Mononuclear cell (primary cell): ENCODE results near the gene ITPR1. TPM values are rescaled to one million over a fixed set of nuclear protein-coding genes. Genes with fewer than 3 reads are reported as not detected.

Experiments used
- H3K27me3 ChIP-seq: 2 replicates; pipeline ENCODE4 v1.6.0; 2011; ENCODE audit warnings: low read length, control low read depth; ENCODE audit not compliant: insufficient read depth
- H3K4me1 ChIP-seq: 2 replicates; pipeline ENCODE4 v1.5.1; 2011; ENCODE audit warnings: mild to moderate bottlenecking, low read length, control low read depth; ENCODE audit not compliant: insufficient read depth
- H3K4me3 ChIP-seq: 2 replicates; pipeline ENCODE4 v1.5.1; 2011; ENCODE audit warnings: mild to moderate bottlenecking, low read length, moderate library complexity
- H3K9me3 ChIP-seq: 2 replicates; pipeline ENCODE4 v1.5.1; 2011; ENCODE audit warnings: low read depth, mild to moderate bottlenecking, control low read depth, low read length
- total RNA-seq: library from RNA; depleted of rRNA; stranded (reverse); fragments of >200 nt; gene quantifications from one replicate; pipeline ENCODE4 v1.2.3, GENCODE V29; 2012

The ITPR1 gene
- total RNA-seq, 1 donor, result 116 TPM

DNA sequence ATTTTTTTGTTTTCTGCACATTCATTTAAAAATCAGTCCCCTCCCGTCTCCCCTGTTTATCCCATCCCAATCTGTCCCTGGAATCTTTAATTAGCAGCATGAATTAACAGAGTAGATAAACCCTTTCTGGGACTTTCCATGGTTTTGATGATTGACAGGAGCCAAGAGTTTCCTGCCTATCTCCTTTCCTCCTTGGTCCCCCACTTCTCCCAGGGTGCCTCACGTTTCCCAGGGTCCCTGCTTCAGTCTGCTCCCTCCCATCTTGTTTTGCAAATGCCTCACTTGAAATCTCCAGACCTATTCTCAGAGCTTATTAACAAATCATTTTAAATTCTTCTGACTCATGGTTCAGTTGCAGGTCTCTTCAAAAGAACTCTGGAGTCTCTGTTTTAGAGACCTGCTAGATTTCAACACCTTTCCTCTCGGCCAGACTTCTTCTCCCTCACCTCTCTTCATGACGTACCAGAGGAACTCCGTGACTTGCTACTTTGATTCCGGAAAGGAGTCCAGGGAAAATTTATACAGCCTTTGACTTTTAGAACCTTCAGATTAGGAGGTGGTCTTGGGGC is 238.5 kb downstream of the ITPR1 start:
- Histone ChIP-seq H3K4me1 (peaks cover 5% of the 10 kb centered on the region), H3K27me3 (no peaks in the 10 kb centered on the region), H3K9me3 (no peaks in the 10 kb centered on the region), H3K4me3 (no peak overlapping the region)

DNA sequence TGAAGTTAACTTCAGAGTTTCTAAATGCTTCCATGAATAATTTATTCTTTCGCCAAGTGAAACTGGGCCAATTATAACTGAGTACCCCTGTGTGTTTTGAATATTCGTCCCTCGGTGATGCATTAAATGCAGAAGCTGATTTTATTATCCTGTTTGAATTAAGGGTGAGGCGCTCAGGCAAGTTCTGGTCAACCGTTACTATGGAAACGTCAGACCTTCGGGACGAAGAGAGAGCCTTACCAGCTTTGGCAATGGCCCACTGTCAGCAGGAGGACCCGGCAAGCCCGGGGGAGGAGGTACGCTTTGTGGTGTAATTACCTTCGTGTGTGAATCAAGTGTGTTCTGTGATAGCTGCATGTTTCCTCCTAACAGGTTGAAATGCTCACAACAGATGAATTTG is 239.8 kb downstream of the ITPR1 start:
- H3K4me3 ChIP-seq, result no peak overlapping the region
- H3K4me1 ChIP-seq, result peaks cover 14% of the 10 kb centered on the region

DNA sequence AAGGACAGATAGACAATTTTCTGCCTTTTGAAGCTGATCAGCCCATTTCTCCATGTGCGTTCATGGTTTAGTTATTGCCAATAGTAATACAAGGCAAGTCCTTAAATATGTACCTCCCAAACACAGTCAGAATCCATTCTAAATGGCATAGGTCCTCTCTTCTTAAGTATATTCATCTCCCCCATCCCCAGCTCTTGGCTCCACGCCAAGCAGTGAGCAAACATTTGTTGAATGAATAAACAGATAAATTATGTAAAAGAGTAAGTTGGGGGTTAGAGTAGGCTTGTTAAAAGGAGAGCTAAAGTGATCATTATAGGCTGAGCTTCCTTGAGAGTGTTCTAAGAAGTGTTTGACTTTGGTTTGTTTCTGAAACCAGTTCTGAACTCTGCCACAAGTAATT is 241.3 kb downstream of the ITPR1 start:
- peaks cover 28% of the 10 kb centered on the region for H3K4me1 ChIP-seq
- H3K9me3 ChIP-seq, result no peaks in the 10 kb centered on the region
- H3K27me3 ChIP-seq, result no peaks in the 10 kb centered on the region
- no peak overlapping the region for H3K4me3 ChIP-seq

More for the DNA sequence above, 239.8 kb downstream of the ITPR1 start:
- H3K9me3 ChIP-seq, result no peaks in the 10 kb centered on the region
- H3K27me3 ChIP-seq, result no peaks in the 10 kb centered on the region

DNA sequence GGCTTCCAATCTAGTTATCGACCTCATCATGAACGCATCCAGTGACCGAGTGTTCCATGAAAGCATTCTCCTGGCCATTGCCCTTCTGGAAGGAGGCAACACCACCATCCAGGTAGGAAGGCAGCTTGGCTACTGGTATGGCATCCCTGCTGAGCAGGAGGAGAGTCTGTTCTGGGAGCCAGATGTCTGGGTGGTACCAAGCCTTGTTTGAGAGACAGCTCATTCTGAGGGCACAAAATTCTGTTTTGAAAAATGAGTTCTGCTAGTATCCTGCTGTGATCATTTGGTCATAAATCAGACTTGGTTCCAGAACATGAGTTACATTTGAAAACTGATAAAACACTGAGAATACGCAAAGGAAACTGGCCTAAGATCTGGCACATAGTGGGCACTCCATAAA is 242.1 kb downstream of the ITPR1 start:
- Histone ChIP-seq H3K4me3 (no peak overlapping the region), H3K9me3 (no peaks in the 10 kb centered on the region), H3K27me3 (no peaks in the 10 kb centered on the region), H3K4me1 (peaks cover 36% of the 10 kb centered on the region)

DNA sequence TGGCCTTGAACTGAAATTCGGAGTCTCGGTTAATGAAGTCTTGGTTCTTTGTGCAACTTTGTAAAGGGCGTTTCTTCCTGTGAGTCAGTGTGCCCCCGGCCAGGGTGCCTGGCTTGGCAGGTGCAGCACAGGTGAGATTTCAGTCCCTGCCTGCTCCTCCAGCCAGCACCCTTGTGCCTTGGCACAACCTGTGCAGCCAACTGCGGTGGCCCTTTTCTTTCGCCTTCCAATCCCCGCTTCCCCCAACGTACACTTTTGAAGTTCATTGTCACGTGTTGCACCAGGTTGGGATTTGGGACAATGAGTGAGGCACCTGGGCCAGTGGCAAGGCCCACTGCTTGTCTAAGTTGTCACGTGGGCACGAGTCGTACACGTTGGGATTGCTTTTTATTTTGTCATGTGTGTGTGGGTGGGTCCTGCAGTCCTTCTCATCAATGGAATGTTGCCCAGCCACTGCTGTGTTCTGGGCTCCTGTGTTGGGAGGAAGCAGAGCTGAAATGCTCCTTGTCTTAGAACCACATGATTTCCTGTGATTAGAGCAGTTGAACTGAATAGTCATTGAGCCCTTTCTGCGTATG is 243.2 kb downstream of the ITPR1 start:
- Histone ChIP-seq H3K9me3 (no peaks in the 10 kb centered on the region), H3K4me1 (peaks cover 47% of the 10 kb centered on the region), H3K4me3 (no peak overlapping the region), H3K27me3 (no peaks in the 10 kb centered on the region)

DNA sequence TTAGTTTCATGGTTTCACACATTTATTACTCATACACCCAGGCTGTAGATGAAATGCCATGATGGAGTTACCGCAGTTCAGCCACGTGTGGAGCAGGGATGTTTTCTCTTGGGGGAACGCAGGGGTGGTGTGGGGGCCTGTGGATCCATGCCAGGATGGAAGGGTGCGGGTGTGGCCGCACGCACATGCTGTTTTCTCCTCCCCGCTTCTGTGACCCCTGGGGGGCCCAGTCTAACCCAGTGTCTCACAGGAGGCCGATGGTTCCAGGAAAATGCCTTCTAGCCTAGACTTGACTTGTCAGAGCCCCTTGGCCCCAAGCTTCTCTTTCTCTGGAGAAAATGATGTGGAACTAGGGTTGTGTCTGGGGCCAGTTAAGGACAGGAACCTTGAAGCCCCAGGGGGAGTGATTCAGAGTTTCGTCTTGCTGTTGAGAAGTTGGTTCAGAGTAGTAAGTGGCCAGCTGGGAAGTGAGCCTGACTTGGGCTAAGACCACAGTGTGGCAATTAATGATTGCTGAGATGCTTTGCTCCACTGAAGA is 245.7 kb downstream of the ITPR1 start:
- Histone ChIP-seq H3K9me3 (no peaks in the 10 kb centered on the region), H3K4me3 (no peak overlapping the region), H3K4me1 (peaks cover 59% of the 10 kb centered on the region), H3K27me3 (no peaks in the 10 kb centered on the region)

DNA sequence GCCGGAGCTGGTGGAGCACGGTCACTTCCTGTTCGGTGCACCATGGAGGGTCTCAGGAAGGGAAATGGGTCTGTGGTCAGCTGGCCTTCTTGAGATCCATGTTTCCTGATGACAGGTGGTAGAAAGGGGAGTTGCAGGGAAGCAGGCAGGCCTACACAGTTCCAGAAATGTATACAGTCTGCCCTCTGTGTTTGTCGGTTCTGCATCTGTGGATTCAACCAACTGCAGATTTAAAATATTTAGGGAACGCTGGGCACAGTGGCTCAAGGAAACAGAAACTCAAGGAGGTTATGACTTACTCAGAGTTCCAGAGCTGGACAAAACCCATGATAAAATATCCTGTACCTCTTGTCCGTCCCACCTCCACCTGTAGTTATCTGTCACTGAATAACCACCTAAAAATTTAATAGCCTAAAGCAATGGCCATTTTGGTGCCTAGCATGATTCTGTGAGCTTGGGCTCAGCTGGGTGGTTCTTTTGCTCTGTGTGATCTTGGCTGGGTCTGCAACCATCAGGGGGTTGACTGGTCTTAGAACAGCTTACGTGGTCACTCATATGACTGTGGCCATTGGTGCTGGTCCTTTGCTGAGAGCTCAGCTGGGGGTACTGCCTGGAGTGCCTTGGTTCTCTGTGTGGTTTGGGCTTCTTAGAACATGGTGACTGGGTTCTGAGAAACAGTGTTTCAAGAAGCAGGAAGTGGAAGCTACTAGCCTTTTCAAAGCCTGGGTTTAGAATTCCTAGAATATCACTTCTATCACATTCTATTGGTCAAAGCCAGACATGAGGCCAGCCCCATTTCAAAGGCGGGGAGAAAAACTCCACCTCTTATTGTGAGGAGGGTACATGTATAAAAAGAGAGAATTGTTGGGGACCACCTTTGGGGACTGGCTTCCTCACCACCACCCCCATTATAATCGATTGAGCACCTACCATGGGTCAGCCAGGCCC is 246.4 kb downstream of the ITPR1 start:
- Histone ChIP-seq H3K4me3 (no peak overlapping the region), H3K9me3 (no peaks in the 10 kb centered on the region), H3K27me3 (no peaks in the 10 kb centered on the region), H3K4me1 (peaks cover 59% of the 10 kb centered on the region)

DNA sequence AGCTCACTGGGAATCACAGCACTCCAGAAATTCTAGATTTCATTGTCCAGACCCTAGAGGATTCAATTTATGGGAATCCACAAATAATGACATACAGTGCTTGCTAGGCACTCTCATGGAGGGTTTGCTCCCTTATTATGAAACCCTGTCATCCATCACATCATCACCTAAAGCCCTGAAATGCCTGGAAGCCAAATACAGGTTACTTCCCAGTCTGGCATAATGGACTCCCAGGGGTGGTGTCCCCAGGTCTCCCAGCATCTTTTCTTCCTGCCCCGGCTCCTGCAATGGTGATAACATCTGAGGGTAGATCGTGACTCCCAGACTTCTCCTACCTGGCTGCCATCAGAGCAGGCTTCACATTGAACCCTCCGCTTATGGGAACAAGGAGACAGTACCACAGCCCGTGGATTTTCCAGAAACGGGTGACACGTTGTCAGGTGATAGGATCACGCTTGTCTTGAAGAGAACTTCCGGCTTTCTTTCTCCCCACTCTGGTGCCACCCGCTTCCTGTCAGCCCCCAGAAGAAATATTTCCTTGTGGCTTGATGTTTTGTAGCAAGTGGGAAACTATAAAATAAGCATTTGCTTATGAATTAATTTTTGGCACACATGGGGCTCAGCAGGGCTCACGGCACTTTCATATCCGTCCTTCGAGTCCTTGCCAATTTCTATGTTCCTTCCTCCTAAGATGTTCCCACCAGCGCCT is 247.4 kb downstream of the ITPR1 start:
- Histone ChIP-seq H3K4me1 (peaks cover 59% of the 10 kb centered on the region), H3K9me3 (no peaks in the 10 kb centered on the region), H3K4me3 (no peak overlapping the region), H3K27me3 (no peaks in the 10 kb centered on the region)

DNA sequence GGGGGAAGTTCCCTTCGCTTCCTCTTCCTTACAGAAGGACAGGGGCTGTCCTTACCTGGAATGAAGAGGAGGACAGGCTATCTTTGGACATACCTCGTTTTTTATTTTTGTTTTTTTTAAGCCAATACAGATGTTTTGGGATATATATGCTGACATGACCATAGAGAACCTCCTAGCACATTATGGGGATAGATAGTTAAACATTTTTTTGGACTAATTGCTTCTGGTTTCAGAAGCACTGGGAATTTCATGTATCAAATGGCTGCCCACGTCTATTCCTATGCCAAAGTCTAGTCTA is 247.9 kb downstream of the ITPR1 start:
- no peaks in the 10 kb centered on the region for H3K9me3 ChIP-seq
- peaks cover 59% of the 10 kb centered on the region for H3K4me1 ChIP-seq
- no peaks in the 10 kb centered on the region for H3K27me3 ChIP-seq
- H3K4me3 ChIP-seq, result no peak overlapping the region

DNA sequence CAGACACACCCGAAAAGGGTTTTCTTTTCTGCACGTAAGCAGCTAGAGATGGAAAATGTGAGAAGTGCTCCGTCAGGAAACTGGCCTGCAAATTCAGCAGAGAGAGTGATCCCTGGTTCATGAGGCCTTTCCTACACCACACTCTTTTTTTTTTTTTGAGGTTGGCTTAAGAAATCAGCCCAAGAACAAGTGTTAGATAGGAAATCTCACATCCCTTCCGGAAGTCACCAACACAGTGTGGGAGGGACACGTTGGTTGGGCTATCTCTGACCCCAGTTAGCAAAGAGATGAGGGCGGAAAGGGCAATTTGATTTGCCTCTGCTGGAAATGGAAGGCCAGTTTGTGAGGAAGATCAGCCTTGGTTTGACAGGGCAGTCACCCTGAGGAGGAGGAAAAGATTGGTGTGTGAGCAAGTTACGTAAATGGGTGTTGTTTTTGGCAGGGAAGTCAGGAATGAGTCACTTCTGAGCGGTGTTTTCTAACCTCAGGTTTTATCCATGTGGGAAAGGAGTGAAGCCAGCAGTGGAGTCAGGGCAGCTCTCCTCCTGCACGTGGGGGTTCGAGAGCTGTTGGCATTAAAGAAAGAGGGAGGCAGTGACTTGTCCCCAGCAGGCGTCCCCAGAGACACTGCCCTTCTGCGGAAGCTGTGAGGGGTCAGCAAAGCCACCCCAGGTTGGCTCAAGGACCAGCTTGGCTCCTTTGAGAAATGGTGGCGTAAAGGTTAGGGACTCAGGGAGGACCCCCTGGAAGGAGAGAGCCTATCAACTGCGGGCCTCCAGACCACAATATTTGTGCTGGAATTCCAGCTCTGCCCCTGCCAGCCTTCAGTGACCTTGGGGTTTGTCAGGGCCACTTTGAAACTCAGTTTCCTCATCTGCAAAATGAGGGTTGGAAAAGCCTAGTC is 248.5 kb downstream of the ITPR1 start:
- no peak overlapping the region for H3K4me3 ChIP-seq
- H3K9me3 ChIP-seq, result no peaks in the 10 kb centered on the region
- H3K27me3 ChIP-seq, result no peaks in the 10 kb centered on the region
- H3K4me1 ChIP-seq, result peaks cover 54% of the 10 kb centered on the region

DNA sequence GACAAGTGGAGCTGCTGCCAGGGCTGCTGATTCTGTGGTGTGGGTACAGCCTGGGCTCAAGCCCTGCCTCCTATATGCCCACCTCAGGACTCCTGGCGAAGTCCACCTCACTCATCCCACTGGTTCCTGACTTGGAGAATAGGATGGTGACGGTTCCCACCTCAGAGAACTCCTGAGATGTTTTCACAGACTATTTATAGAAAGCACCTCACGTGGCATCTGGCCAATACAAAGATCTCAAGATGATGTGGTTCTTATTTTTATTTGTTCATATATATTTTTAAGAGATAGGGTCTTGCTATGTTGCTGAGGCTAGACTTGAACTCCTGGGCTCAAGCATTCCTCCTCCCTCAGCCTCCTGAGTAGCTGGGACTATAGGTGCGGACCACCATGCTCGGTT is 249.2 kb downstream of the ITPR1 start:
- Histone ChIP-seq H3K9me3 (no peaks in the 10 kb centered on the region), H3K27me3 (no peaks in the 10 kb centered on the region), H3K4me3 (no peak overlapping the region), H3K4me1 (peaks cover 47% of the 10 kb centered on the region)

DNA sequence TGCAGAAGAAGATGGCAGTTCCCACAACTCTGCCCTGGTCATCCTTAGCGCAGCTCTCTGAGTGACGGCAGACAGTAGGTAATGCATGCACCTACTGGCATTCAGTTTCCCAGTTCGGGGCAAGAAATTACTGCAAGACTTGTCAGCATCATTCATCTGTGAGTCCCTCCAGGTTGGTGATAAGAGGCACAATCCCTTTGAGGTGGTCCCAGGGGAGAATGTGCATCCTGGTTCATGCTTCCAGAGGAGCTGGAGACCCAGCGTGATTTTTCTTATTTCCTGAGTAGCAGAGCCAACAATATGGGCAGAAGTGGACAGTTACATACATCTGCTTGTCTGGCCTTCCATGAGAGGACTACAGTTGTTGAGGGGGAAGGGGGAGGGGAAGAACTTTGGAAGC is 250.2 kb downstream of the ITPR1 start:
- peaks cover 47% of the 10 kb centered on the region for H3K4me1 ChIP-seq
- no peak overlapping the region for H3K4me3 ChIP-seq
- H3K27me3 ChIP-seq, result no peaks in the 10 kb centered on the region
- H3K9me3 ChIP-seq, result no peaks in the 10 kb centered on the region

DNA sequence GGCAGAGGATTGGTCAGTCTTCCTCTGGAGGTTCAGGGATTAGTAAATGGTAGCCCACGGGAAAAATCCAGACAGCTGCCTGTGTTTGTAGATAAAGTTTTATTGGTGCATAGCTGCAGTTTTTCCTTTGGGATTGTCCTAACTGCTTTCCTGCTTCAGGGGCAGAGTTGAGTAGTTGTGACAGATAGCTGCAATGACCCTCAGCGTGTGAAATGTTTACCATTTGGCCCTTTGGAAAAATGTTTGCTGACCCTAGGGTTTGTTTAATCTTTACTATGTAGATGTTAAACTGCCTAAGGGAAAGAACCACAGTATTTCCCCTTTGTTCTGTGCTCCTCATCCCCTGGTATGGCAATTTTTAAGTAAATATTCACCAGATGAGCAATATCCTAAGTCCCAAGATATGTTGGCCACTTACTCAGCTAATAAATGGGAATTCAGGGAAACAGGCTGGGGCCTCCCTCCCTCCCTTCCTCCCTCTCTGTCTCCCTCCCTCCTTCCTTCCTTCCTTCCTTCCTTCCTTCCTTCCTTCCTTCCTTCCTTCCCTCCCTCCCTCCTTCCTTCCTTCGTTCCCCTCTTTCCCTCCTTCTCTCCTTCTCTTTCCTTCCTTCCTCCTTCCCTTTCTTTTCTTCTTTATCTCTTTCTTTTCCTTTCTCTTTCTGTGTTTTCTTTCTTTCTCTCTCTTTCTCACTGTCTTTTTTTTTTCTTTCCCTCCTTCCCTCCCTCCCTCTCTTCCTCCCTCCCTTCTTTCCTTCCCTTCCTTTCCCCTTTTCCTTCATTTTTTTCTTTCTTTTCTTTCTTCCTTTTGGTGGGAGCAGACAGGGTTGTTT is 251.5 kb downstream of the ITPR1 start:
- Histone ChIP-seq H3K27me3 (no peaks in the 10 kb centered on the region), H3K4me3 (no peak overlapping the region), H3K9me3 (no peaks in the 10 kb centered on the region), H3K4me1 (peaks cover 47% of the 10 kb centered on the region)

DNA sequence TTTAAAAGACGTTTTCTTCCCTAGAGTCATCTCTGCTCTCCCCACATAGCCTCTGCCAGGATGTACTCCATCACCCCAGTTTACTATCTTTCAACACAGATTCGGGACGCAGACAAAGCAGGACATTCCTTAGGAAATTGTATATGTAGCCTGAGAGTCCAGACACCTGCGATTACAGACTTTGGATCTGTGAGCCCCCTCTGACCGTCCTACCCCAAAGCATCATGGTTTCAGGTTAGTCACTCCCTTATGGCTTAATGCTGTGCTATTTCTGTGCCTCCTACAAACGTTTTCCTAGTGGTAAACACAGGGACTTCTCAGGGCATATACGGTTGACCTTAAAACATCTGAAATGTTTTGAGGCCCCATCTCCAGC is 252.1 kb downstream of the ITPR1 start:
- H3K4me1 ChIP-seq, result peaks cover 47% of the 10 kb centered on the region
- no peaks in the 10 kb centered on the region for H3K27me3 ChIP-seq
- no peak overlapping the region for H3K4me3 ChIP-seq
- no peaks in the 10 kb centered on the region for H3K9me3 ChIP-seq
